K562 (cell line): Measurements from ENCODE around the gene IQCE. TPM values are rescaled to one million over a fixed set of nuclear protein-coding genes. Genes with fewer than 3 reads are reported as not detected.

Experiments used
- ATAC-seq: fragments of 200-7000 bp; cut with Tn5 transposase; 3 replicates; pipeline ENCODE4 v1.9.1; 2020; ENCODE audit warnings: moderate library complexity
- BruUV-seq: library from RNA; stranded (reverse); fragments of 400-500 nt; replicated peaks from 2 replicates; lab custom pipeline; 2021; lab: Mats Ljungman, UMichigan
- CTCF ChIA-PET: fragments of 300-600 bp; formaldehyde crosslinking; extraction: SDS; loops from one replicate; lab custom pipeline; 2021; ENCODE audit warnings: low intra/inter-chr PET ratio; lab: Yijun Ruan, JAX
- POLR2A ChIA-PET: fragments of 300-600, 350-650 bp; sonication (Branson Sonifier 250); formaldehyde crosslinking; extraction: SDS; loops from one replicate; lab custom pipeline; 2021; ENCODE audit warnings: antibody characterized with exemption, inconsistent platforms; lab: Yijun Ruan, JAX
- DNase-seq, 4 experiments: peaks; one replicate each; pipeline versions ENCODE4 v3.0.0 to v3.0.0-alpha.2; 2011 to 2018; ENCODE audit warnings: low spot score in 3 of 4, mixed read lengths in 3 of 4; ENCODE audit errors: extremely low read depth in 1 of 4
- FAIRE-seq: peaks from 2 replicates; lab custom pipeline; 2011; peaks lifted over from hg19 to GRCh38; lab: Jason Lieb, UNC
- H2AFZ ChIP-seq: 2 replicates; pipeline ENCODE4 v1.6.0; 2011; ENCODE audit warnings: low read depth, low read length, control low read depth, inconsistent platforms
- H3K27ac ChIP-seq: fragments of 200-600 bp; 3 replicates; pipeline ENCODE4 v1.8.0; 2011; ENCODE audit warnings: low read depth, mild to moderate bottlenecking, control low read depth, inconsistent platforms, low read length, moderate library complexity, mixed read lengths; ENCODE audit errors: extremely low read depth
- H3K27me3 ChIP-seq, 2 experiments: fragments of 300-600 bp in 1 of 2; 2 replicates in 1 of 2; 3 replicates in 1 of 2; pipeline versions ENCODE4 v1.6.0 to v1.8.0; 2011; ENCODE audit warnings: inconsistent platforms in 2 of 2, low read length in 2 of 2, mild to moderate bottlenecking in 1 of 2, mixed read lengths in 1 of 2, moderate library complexity in 1 of 2; ENCODE audit not compliant: control insufficient read depth in 2 of 2, insufficient read depth in 2 of 2
- H3K36me3 ChIP-seq: fragments of 300-600 bp; 3 replicates; pipeline ENCODE4 v1.8.0; 2011; ENCODE audit warnings: mild to moderate bottlenecking, low read length, inconsistent platforms; ENCODE audit not compliant: control insufficient read depth, insufficient read depth
- H3K4me1 ChIP-seq, 2 experiments: fragments of 200-600 bp in 1 of 2; replicated peaks in 1 of 2; 2 replicates in 1 of 2; 3 replicates in 1 of 2; pipeline versions ENCODE4 v1.5.1 to v1.8.0; 2011; ENCODE audit warnings: inconsistent platforms in 2 of 2, low read length in 2 of 2, mild to moderate bottlenecking in 1 of 2, mixed read lengths in 1 of 2, moderate library complexity in 1 of 2; ENCODE audit not compliant: control insufficient read depth in 2 of 2, insufficient read depth in 2 of 2
- H3K4me2 ChIP-seq: 2 replicates; pipeline ENCODE4 v1.6.1; 2011; ENCODE audit warnings: low read length, control low read depth, inconsistent platforms, mixed read lengths; ENCODE audit not compliant: insufficient read depth
- H3K4me3 ChIP-seq: fragments of 200-600 bp; sonication (generic), shearing (Covaris generic); 2 replicates; pipeline ENCODE4 v1.5.1; 2016; ENCODE audit warnings: control low read depth, inconsistent platforms
- H3K79me2 ChIP-seq: fragments of 200-600 bp; 3 replicates; pipeline ENCODE4 v1.8.0; 2011; ENCODE audit warnings: low read length, inconsistent platforms; ENCODE audit not compliant: control insufficient read depth, insufficient read depth
- H3K9ac ChIP-seq, 2 experiments: 2 replicates each; pipeline versions ENCODE4 v1.6.0 to v1.6.1; 2011; ENCODE audit warnings: low read depth in 2 of 2, low read length in 2 of 2, control low read depth in 1 of 2, inconsistent platforms in 1 of 2, mild to moderate bottlenecking in 1 of 2, mixed read lengths in 1 of 2; ENCODE audit not compliant: insufficient read depth in 1 of 2
- H3K9me1 ChIP-seq: one replicate; pipeline ENCODE4 v1.6.0; 2011; ENCODE audit warnings: inconsistent platforms, mild to moderate bottlenecking, low read length, moderate library complexity; ENCODE audit not compliant: control insufficient read depth, insufficient read depth
- H3K9me3 ChIP-seq: replicated peaks from 2 replicates; pipeline ENCODE4 v1.5.1; 2011; ENCODE audit warnings: low read depth, low read length, inconsistent platforms; ENCODE audit not compliant: control insufficient read depth, insufficient read depth
- H4K20me1 ChIP-seq: replicated peaks from 2 replicates; pipeline ENCODE4 v1.6.1; 2011; ENCODE audit warnings: low read length, inconsistent platforms, mixed read lengths; ENCODE audit not compliant: control insufficient read depth, insufficient read depth
- ATF3 ChIP-seq, 2 experiments: fragments of 450-650 bp in 1 of 2; sonication (generic) in 1 of 2; formaldehyde crosslinking in 1 of 2; IDR thresholded peaks in 1 of 2; conservative IDR thresholded peaks in 1 of 2; 2 replicates each; pipeline versions ENCODE4 v1.6.1 to v1.8.1; 2016 to 2023; ENCODE audit warnings: mild to moderate bottlenecking in 2 of 2, moderate library complexity in 2 of 2, inconsistent platforms in 1 of 2, missing genetic modification reagents in 1 of 2
- CAMTA2 ChIP-seq: fragments of 250-450 bp; sonication (Bioruptor Pico); conservative IDR thresholded peaks from 2 replicates; pipeline ENCODE4 v1.5.1; 2022
- EHMT2 ChIP-seq: fragments of 450-650 bp; IDR thresholded peaks from 2 replicates; pipeline ENCODE4 v1.6.1; 2018; ENCODE audit warnings: antibody characterized with exemption
- LARP7 ChIP-seq: fragments of 450-650 bp; IDR thresholded peaks from 2 replicates; pipeline ENCODE4 v1.6.1; 2016
- ZBTB33 ChIP-seq: sonication (generic); formaldehyde crosslinking; IDR thresholded peaks from 2 replicates; pipeline ENCODE4 v1.8.1; 2023; ENCODE audit warnings: mild to moderate bottlenecking, missing genetic modification reagents
- ZNF830 ChIP-seq: fragments of 250-450 bp; sonication (Bioruptor Pico); IDR thresholded peaks from 2 replicates; pipeline ENCODE4 v1.5.0; 2021; ENCODE audit warnings: mild to moderate bottlenecking
- WGBS: fragments of 100-300 bp; shearing (Covaris generic); methylation state at CpG from one replicate; pipeline ENCODE4 v1.1.6; 2016; ENCODE audit warnings: low coverage, mixed read lengths; ENCODE audit not compliant: insufficient coverage; ENCODE audit errors: missing lambda C conversion rate; 5-methylcytosine and 5-hydroxymethylcytosine counted together
- in situ Hi-C: fragments of 300-500 bp; cut with MboI; formaldehyde crosslinking; loops from 4 replicates; pipeline ENCODE4 v1.15.0; 2018; ENCODE audit warnings: inconsistent platforms, mixed read lengths
- intact Hi-C: fragments of 100-400 bp; cut with micrococcal nuclease; formaldehyde crosslinking; loops from 2 replicates; pipeline ENCODE4 v1.14.2; 2022
- polyA plus RNA-seq, 8 experiments: library from polyadenylated mRNA; depleted of rRNA in 4 of 8; stranded (reverse) in 5 of 8; unstranded in 3 of 8; fragments of >200 nt; fragmentation: Nextera tagmentation in 2 of 8; fragmentation: Illumina TruSeq in 1 of 8; extraction: Ambion mirVana in 2 of 8; extraction: Trizol in 1 of 8; gene quantifications; 2 replicates each; pipeline versions ENCODE4 v1.2.1 to v1.2.3, GENCODE V29; 2011 to 2014; ENCODE audit warnings: inconsistent platforms in 1 of 8, missing spikeins in 1 of 8
- total RNA-seq, 7 experiments: library from RNA; depleted of rRNA in 6 of 7; stranded (reverse); fragments of >200 nt in 6 of 7; fragmentation: Illumina TruSeq in 2 of 7; extraction: Trizol in 2 of 7; gene quantifications; 2 replicates each; pipeline versions ENCODE4 v1.2.1 to v1.2.3, GENCODE V29; 2011 to 2021; ENCODE audit warnings: low replicate concordance in 1 of 7

IQCE gene
- total and polyA plus RNA-seq, 9 of the 15 experiments (the other 6 are each of a cell fraction or from before 2014, with no cell fraction given): 0.18 to 8.5 (median 4.2) TPM

GRCh38 chr7:2657208-2657607 lies 98.4 kb downstream of the IQCE start (continued):
- TF ChIP-seq ATF3 (IDR thresholded peaks at IDR 0.05) (peak; percentile 40; the same call in 1 of the 2 replicates), ATF3 (CRISPR knock-in tag; conservative IDR thresholded peaks at IDR 0.05) (no peak), EHMT2 (peak; percentile 79), LARP7 (0 out of 2 replicates have a peak, but pooled peaks have one; percentile 63)
- TF ChIP-seq, all 486 proteins: peak for 8

- intact Hi-C loops (loop anchor here (10.0 kb wide), 1 partner anchor 93 kb away; no protein-coding TSS in a partner anchor), in situ Hi-C loops (no loop called here)
- Histone ChIP-seq H3K79me2 (no peaks in the 10 kb centered on the region), H2AFZ (no peak overlapping the region), H3K9me3 (no peaks in the 10 kb centered on the region), H3K9ac (no peak overlapping the region; a peak in 1 of 4 replicates), H3K4me2 (no peak overlapping the region), H3K36me3 (no peaks in the 10 kb centered on the region), H3K27me3 (peaks cover 2 to 17% of the 10 kb centered on the region in 2 experiments; a peak in 2 of 5 replicates), H3K4me3 (no peak overlapping the region), H4K20me1 (peaks cover 5% of the 10 kb centered on the region; the same call in 1 of the 2 replicates), H3K4me1 (peaks cover 4 to 60% of the 10 kb centered on the region in 2 experiments), H3K9me1 (peaks cover 3% of the 10 kb centered on the region), H3K27ac (no peak overlapping the region)
- FAIRE-seq (no peak), DNase-seq (no peak), ATAC-seq (no peak)
- no TSS peak for BruUV-seq
- CTCF ChIA-PET: no interaction called here
- 36% methylated on average over 24 of the region's 33 CpGs for WGBS
- POLR2A ChIA-PET: interaction anchor here (0.6 to 1.0 kb wide), 3 partner anchors 26 to 1409 kb away, joined by 3 to 4 read pairs (median 4); partner anchors contain the start of gene TTYH3
- TF ChIP-seq ZBTB33: peak; percentile 71
- TF ChIP-seq CAMTA2 (CRISPR knock-in tag): no peak
- no peak for TF ChIP-seq ZNF830 (CRISPR knock-in tag)
These were observed 99.3 kb downstream of the IQCE start for GRCh38 chr7:2657920-2658671.
